CD4-positive, alpha-beta T cell treated with Interleukin-2 at 100 ng/mL for 4 hours (primary cell): ENCODE data around the gene BCL10.

Experiments
- DNase-seq: peaks from one replicate; pipeline ENCODE4 v3.0.0-alpha.2; 2020; ENCODE audit warnings: low spot score

Gene BCL10

DNA sequence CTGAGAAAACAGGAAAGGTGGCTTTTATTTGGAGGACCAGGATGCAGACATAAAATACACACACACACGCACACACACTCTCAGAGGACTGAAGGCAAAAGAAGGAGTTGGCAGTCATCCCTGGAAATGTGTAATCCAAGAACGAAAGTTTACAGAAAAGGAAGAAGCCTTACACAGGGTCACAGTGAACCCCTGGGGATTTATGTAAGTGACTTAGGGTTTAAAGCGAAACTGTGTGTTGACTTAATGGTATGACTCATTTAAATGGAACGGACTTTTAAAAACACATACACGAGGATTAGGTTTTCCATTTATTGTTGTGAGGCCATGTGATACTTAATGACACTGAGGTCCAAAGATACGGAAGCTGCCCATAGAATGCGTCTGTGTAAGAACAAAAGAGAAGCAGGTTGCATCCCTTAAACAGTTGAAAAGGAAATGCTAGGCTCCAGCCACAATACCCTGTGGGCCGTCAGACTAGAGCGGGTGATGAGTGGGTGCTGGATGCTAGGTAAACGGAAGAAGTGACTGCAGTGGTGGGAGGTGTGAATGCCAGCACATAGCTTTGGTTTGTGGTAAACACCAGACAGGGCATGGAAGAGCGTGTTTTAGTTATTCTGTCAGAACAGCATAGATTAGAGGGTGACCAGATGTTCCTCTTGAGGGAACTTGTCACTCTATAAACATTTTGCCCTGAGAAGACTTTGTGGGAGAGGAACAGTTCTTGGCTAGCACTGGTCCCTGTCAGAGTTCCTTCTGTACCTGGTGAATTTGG, 21.6 kb upstream of the BCL10 start:
- DNase-seq, result peak; percentile 74

DNA sequence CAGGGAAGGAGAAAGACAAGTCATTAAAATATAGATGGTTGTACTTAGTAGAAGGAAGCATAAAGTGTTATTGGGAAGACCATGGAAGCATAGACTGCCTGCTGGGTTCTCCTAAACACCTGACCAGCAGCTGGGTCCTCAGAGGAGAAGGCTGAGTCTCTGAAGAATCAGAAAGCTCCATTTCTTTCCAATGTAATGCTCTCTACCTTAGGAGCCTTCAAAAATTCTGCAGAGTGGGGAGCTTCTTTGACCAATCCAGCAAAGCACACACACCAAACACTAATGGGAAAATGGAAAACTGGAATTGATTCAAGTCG, 21.1 kb upstream of the BCL10 start:
- no peak for DNase-seq

DNA sequence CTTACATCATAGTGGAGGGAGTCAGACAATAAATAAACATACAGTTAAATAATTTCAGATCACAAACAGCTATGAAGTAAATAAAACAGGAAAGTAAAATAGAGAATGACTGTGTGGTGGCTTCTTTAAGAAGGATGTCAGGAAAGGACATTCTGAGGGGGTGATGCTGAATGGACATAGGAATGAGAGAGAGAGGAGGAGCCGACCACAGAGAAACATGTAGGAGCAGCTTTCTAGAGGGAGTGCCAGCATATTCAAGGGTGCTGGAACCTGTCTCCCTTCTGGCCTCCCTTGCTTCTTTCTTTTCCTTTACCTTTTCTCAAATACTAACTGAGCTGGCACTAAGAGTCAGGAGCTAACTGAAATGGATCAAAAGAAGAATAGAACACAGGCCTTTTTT, 20.5 kb upstream of the BCL10 start:
- no peak for DNase-seq

DNA sequence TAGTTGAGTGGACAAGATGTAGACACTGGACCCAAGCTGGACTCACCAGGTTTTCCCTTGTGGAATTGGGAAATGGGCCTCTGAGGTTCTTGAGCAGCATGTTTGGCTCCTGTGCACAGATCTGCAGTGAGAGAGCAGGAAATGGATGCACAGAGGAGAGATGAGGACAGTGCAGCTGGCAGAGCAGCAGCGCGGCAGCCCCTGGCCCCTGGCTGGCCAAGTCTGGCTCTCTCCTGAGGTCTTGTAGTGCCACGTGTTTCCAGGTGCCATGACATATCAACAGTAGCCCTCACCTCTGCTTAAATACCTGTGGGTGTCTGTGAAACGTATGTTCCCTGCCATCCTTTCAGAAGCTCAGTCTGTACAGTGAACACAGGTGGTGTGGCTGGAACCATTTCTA, 19.2 kb upstream of the BCL10 start:
- no peak for DNase-seq

DNA sequence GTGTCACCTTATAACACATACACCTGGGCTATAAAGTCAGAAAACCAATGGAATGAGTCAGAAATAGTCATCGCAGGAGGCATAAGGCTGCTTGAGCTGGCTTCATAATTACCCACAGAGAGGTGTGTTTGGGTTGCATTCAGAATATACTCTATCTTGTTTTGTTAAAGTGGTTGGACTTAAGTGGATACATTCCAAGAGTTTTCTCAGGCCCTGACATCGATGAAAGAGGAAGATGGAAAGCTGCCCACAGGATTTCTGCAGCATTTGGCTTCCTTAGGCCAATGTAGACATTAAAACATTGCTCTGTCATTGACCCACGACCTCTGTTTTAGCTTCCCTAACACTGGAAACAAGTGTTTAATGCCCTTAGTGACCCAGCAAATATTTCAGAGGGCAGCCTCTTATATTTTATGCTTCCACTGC, 18.6 kb upstream of the BCL10 start:
- DNase-seq, result no peak

DNA sequence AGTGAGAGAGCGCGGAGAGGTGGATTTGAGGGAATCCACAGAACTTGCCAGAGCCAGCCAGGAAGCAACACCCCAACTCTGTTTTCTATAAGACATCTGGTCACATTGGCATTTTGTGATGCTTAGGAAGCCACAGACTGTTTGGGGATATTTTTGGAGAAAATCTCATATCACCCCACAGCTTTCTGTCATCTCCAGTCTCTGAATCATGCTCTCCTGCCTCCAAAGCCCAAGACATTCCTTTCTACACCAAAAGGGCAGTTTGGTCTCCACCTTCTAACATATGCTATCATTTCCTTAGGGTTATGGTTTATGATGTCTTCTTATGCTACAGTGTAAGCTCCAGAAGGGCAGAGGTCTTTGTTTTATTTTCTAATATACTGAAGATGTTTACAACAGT, 14.4 kb upstream of the BCL10 start:
- no peak for DNase-seq

DNA sequence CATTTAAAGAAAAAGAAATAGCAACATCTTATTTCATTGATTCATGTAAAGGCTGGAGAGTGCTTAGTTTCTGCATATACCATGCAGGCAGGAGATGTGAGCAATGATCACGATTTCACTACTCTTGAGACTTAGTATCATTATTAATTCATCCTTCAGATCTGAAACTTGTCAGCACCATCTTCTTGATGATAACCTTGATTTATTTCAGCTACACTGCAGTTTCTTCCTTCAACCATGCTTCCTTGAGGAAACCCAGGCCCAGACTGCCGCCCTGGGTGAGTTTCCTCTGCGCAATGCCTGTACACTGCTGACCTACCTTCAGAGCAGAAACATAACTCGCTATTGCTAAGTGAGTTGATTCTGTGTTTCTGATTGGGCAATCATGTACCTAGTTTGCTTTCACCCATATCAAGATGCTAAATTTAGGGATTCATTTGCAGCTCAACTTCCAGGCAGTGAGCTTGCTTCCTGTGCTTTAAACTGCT, 13.5 kb upstream of the BCL10 start:
- DNase-seq, result no peak

DNA sequence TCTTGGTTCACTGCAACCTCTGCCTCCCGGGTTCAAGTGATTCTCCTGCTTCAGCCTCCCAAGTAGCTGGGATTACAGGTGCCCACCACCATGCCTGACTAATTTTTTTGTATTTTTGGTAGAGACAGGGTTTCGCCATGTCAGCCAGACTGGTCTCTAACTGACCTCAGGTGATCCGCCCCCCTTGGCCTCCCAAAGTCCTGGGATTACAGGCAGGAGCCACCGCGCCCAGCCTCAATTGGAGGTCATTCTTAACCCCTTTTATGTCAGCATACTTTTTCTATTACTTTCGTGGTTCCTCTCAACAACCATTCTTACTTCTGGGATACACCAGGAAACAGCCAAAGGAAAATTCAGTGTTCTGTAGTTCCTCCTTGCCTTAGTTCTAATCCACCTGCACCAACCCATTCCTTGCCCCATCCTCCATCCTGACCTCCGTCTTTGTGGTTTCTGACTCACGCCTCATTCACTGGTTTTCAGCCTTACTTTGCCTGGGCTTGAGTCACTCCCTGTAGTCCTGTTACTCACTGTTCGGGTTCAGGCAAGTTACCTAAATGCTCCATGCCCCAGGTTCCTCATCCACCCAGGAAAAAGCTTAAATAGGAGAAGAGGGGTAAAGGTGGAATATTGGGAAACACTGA, 12.9 kb upstream of the BCL10 start:
- no peak for DNase-seq

DNA sequence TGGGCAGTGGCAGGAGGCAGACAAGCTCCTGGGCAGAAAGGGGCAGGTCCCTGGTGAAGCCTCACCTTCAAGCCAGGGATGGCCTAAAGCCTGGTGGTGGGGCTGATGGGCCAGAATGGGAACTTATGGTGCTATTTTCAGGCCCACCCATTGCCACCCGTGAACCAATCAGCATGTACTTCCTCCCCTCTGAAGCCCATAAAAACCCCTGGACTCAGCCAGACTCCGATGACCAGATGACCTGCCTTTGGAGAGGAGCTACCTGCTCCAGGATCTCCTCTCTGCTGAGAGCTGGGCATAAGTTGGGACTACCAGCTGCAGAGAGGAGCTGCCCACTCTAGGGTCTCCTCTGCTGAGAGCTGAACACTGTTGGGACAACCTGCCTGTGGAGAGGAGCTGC, 7.8 kb upstream of the BCL10 start:
- no peak for DNase-seq

DNA sequence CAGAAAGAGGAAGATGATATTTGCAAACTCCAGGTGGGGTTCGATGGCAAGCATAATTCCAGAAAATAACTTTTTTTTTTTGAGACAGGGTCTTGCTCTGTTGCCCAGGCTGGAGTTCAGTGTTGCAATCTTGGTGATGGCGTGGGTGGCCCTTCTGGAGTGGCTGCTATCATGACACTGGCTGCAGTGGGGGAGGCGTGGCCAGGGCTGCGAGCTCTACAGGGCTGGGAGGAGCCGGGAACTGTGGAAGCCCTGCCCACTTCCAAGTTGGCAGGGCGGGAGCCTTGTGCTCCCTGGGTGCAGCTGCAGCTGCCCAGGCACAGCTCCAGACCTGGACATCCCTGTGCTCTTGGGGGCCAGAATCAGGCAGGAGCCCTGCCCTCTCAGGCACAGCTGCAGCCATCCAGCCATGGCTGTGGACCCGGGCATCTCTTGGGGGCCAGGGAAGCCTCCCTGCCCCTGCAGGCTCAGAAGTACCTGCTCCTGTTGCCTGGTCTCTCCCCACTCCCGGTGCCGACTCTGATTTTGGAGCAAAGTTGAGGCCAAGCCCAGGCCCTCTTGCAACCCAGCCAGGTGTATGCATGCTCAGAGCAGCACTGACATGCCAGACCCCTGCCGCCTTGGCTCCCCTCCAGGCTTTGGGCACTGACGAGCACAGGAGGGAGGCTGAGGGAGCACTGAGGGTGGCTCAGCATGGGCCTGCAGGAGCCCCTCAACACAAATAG, 7.2 kb upstream of the BCL10 start:
- DNase-seq, result no peak

DNA sequence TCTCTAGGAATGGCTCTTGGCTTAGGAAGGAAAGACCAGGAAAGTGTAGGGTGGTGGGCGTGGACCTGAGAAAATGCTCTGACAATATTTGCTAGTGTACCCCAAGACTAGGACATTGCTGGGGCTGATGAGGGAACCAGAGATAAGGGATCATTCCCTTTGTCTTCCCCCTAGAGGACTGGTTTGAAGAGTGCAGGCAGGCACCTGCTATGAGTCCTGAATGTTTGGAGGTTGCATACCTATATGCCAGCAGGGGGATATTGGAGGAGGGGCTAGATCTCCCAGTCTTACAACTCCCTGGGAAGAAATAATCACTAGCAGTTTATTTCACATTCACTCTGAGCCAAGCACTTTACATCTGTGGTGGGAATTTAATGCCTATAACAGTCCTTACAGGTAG, 6.0 kb upstream of the BCL10 start:
- DNase-seq, result no peak

DNA sequence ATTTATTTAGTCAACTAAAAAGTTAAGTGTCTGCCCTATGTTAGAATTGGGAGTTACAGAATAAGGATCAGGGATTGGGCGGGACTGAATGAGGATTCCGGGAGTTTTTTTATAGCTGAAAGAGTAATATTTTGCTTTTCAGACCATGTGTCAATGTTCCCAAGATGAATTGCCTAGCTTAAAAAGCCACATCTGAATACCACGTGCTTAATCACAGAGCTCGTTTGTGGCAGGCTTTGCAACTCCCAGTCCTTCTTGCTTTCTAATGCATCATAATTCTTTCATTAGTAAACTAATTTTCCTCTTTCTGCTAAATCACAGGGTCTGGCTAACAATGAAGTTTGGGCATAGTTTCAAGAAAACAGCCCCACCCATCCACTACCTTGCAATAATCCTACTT, 4.2 kb upstream of the BCL10 start:
- no peak for DNase-seq

DNA sequence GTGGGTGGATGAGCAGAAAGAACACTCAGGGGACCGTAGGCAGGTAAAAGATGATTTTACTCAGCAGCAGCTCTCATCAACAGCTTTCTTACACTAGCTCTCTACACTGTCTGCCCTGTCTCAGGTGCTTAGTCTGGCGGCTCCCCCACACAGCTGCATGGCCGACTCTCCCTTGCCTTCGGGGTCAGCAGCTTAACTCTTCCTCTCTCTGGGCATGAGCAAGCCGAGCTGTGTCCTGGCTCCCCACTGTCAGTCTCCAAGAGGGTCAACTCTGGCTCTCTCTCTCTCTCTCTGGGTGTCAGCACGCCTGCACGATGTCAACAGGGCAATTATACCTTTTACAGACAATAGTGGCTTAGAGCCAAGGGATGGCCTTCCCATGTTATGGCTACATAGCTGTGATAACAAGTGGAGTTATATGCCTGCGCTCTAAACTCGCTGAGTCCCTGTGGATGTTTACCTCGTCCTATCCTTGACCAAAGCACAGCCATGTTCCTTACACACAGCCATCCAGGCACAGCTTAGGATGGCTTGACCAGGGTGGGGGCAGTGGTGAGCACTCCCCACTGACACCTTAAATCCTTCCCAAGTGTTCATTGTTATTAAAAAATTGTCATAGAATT, 3.1 kb upstream of the BCL10 start:
- DNase-seq, result no peak

DNA sequence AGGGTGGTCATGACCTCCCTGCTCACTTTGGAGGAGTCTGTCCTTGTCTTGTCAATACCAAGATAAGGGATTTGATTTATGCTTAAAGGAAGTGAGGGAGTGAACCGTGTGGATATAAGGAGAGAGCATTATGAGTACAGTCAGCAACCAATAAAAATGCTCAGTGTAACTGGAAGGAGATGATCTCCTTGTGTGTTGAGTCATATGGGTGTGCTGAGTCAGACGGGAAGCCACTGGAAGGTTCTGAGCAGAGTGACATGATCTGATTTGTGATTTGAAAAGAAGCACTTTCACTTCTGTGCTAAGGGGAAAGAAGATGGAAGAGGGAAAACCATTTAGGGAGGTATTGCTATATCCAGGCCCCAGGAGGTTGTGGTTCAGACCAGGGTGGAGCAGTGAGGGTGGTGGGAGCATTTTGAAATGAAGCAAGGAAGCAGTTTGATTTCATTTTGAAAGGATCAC, 2.5 kb upstream of the BCL10 start:
- DNase-seq, result peak; percentile 67

DNA sequence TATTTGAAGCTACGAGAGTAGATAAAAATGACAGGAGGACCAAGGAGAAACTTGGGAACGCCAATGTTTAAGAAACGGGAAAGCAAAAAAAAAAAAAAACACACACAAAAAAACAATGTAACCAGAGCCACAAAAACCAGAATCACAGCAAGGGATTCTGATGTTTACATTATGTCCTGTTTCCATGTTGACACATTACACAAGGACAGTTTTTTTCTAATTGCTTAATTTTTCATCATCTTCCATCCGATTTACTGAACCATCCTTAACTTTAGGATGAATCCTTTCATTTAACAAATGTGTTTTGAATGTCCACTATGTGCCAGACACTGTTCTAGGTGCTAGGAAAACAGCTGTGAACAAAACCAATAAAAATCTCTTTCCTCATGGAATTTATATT, 1.4 kb upstream of the BCL10 start:
- DNase-seq, result no peak

DNA sequence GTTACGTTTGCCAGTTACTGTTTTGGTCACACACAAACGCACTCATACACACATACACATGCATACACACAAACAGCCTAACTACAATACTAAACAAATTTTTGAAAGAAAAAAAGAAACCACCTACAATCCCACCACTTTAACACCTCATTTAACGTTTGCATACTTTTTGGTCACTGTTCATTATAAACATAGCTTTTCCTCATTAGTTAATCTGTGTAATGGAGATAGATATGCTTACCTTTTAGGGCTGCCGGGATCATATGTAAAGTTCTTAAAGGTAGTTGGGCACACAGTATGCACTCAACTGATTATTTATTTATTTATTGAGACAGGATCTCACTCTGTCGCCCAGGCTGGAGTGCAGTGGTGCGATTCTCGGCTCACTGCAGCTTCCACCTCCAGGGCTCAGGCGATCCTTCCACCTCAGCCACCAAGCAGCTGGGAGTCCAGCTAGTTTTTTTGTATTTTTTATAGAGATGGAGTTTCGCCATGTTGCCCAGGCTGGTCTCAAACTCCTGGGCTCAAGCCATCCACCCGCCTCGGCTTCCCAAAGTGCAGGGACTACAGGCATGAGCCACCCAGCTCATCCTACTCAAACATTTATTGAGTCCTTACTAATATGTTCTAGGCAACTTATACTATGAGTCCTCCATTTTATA, 677 bp upstream of the BCL10 start:
- DNase-seq, result no peak

DNA sequence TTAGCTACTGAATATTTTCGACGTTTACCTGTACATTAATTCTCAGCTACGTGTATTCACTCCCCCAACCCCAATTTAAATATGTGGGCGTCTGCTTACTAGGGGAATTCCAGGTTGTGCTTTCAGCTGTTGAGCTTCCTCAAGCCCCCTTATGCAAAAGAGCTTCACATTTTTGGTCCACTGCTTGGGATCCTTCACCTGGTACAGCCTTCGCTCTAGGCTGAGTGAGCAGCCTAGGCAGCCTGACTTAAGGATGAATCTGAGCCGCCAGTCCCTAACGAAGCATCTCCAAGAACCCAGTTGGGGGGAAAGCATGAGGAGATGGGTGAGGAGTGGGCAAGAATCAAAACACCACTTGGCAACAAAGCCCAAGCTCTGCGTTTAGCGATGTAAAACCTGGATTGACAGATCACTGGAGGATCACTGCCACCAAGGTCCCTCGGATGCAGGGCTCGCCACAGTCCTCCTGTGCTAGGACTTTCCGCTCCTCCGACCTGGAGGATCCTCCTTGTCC, 674 bp downstream of the BCL10 start:
- peak; percentile 31 for DNase-seq

DNA sequence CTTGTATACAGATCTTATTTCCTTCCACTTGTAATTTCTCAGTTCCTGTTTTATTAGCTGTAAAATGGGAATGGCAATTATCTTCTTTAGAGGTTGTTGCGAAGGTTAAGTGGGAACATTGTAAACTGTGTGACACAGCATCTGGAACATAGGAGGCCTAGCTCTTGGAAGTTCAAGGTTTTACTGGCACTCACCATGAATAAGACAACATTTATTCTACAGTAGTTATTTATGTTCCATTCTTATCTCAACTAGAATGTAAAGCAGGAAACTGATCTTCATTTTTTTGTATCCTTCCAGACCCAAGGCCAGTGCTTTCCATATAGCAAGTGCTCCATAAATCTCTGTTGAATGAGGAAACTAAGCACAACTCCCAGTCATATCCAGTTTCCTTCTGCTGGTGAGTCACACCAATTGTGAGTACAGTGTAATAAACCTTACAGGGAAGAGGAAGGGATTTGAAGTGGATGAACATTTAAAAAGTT, 1.4 kb downstream of the BCL10 start:
- no peak for DNase-seq

DNA sequence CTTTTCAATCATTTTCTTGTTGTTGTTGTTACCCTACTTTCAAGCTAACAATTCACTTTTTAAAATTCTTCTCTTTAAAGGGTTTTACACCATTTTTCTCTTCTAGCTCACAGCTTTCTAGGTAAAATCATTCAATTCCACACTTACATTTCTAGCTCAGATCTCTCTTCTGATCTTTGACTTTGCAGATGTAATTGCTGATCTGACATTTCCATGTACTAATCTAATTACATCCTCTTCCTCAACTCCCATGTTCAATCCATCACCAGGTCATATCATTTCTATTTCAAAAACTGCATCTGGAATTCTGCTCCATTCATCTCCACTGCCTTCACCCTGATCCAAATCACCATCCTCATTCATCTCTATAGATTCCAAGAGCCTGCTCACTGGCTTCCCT, 3.0 kb downstream of the BCL10 start:
- no peak for DNase-seq

DNA sequence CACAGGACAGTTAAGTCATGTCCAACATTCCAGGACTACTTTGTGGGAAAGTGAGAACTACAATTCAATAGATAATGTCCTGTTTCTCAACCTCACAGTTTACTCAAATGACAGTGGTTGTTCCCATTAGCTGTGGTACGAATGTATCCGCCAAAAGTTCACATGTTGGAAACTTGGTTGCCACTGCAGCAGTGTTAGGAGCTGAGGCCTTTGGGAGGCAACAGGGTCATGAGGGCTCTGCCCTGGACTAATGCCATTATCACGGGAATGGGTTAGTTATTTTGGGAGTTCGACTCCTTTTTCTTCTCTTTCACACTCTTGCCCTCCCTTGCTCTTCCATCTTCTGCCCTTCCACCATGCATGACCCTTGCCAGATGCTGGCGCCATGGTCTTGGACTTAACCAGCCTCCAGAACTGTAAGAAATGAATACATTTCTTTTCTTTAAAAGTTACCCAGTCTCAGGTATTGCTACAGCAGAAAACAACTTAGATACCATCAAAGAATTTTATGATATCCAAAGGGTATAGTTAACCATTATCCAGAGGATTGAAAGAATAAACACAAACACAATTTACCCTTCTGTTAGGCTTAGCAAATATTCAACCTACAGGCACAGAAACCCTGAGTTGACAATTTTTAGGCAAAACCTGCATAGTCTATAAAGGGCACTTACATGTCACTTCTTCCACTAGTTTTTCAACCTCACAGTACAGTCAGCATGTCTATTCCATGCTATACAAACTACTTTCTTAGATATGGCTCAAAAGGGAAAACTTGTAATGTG, 7.4 kb downstream of the BCL10 start:
- no peak for DNase-seq

DNA sequence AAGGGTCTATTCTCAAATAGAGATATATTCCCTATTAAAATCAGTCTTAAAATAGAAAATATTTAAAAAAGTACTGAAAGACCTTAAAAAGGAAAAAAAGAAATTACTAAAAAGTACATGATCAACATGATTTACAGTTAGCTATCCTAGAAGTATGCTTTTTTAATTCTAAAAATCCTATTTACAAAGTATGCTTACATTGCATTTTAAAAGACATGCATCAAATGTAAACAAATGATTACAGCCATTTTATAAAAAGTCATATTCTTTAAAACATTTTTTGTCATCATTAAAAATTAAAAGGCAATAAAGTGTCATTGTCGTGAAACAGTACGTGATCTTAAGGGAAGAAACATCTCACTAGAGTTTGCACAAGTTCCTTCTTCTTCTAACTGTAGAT, 9.1 kb downstream of the BCL10 start:
- no peak for DNase-seq
